ENCODE data around the gene HSD3B7.
A peak's percentile ranks its signal among the peaks of the same experiment; 100 is the strongest.

Gene HSD3B7

DNA sequence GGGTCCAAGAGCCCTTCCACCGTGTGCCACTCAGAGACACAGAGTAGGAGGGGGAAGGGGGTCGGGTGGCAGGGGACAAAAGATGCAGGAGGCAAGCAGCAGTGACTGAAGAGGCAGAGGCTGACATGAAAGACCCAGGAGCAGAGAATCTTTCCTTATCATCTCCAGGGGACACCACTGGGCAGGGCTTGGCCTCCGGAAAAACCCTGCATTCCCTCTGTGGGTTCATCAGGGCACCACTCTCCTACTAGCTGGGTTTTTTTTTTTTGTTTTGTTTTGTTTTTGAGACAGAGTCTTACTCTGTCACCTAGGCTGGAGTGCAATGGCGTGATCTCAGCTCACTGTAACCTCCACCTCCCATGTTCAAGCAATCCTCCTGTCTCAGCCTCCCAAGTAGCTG lies 46.3 kb downstream of the HSD3B7 start:
- no peak for DNase-seq

DNA sequence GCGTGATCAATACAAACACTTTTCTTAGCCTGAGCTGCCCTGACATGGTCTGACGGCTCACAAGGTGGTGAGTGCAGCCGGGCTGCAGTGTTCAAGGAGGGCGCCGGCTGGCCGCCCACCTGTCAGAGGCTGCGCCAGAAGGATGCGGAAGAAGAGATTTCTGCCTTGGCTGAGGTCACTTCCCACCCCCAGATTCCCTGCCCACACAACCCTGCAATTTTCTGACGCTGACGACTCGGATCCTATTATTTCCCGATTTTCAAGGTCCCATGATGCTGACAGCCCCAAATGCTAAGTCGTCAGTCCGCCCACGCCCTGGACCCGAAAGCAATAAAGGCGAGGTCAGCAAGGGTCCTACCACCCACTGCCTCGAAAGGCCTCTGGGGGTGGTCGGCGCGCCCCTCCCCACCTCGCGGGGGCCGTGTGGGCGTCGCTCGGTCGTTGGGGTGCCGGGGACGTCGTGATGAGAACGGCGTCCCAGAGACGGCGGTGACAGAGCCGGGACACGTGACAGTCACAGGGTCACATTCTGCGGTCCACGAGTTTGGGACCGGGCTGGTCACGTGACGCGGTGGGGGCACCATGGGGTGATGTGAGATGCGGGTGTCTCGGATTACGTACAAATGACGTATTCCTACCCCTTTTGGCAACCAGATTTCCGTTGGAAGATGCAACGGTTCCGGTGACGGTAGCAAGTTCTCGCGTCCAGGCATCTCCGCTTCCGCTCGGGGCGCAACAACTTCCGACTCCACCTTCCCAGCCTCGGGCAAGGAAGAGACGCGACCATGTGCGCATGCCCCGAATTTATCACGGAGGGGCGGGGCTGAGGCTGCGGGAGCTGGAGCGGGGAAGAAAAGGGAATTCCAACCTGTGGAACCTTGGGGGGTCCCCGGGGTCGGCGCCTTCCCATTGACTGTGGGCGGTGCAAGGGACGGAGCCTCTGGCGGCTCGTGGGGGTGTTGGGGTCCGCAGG lies 48.0 kb downstream of the HSD3B7 start, which contains the start of gene STX4:
Gene STX4 (plus strand): TSS at position 823 of the 973 bp plus-strand sequence. CDS start 248 bp downstream, outside the sequence.
- DNase-seq: peak; percentile 97

DNA sequence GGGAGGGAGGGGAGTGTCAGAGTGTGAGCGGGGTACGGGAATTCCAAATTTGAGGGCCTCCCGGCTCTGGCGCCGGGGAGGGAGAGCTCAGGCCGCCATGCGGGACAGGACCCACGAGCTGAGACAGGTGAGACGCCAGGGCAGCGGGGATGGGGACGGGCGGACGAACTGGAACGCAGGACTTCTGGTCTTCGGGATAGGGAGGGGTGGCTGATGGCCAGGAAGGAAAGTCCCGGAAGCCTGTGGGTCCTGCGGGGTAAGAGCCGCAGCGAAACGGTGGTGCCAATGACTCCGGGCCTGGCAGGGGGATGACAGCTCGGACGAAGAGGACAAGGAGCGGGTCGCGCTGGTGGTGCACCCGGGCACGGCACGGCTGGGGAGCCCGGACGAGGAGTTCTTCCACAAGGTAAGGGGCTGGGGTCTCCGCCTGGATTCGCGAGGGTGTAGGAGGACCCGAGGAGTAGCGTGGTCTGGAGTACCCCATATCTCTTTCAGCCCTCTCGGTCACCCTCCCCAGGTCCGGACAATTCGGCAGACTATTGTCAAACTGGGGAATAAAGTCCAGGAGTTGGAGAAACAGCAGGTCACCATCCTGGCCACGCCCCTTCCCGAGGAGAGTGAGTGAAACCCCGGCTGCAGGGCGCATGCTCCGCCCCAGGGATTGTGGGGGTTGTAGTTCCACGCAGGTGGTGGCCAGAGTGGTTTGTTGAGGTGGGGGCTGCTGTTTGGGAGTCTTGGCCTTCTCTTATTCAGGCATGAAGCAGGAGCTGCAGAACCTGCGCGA lies 48.9 kb downstream of the HSD3B7 start:
- DNase-seq: peak; percentile 81

- DNase-seq: no peak
Observed at GRCh38 chr16:31036691-31037090, 51.7 kb downstream of the HSD3B7 start.

All from EL (cell line).